Measurements from ENCODE around the gene SCIN. TPM values are rescaled to one million over a fixed set of nuclear protein-coding genes. Genes with fewer than 3 reads are reported as not detected.
"Not testable (repeated sequence)": the region's sequence is repeated elsewhere in the genome, so short reads cannot be mapped to it uniquely, and the experiment has no call there.

SCIN gene
- polyA plus RNA-seq, 3 donors from 2014 or later: not detected

GRCh38 chr7:12637819-12638592 lies 67.5 kb downstream of the SCIN start:
- H3K4me3 Mint-ChIP-seq: peak overlapping the region in 1 of 5 donors; percentile 74
- peak overlapping the region in 4 of 6 donors; percentile 20 to 86 (median 48) for H3K27ac Mint-ChIP-seq
- no peaks in the 10 kb centered on the region for H3K9me3 Mint-ChIP-seq
- H3K4me1 Mint-ChIP-seq: peaks cover 19 to 26% of the 10 kb centered on the region in 2 donors
- no peaks in the 10 kb centered on the region for H3K36me3 Mint-ChIP-seq
- peak in 1 of 3 donors; percentile 4 for DNase-seq
- H3K27me3 Mint-ChIP-seq (ENCODE audit: low read depth in 3 of 3): peaks cover 0 to 4% (median 0%) of the 10 kb centered on the region in 3 donors

GRCh38 chr7:12638851-12639456 lies 68.4 kb downstream of the SCIN start:
- H3K27me3 Mint-ChIP-seq (ENCODE audit: low read depth in 3 of 3): peaks cover 0 to 4% (median 0%) of the 10 kb centered on the region in 3 donors
- no peaks in the 10 kb centered on the region for H3K9me3 Mint-ChIP-seq
- DNase-seq: peak; percentile 19 to 53 (median 32)
- no peaks in the 10 kb centered on the region for H3K36me3 Mint-ChIP-seq
- H3K4me1 Mint-ChIP-seq: peaks cover 11 to 17% of the 10 kb centered on the region in 2 donors
- no peak overlapping the region for H3K27ac Mint-ChIP-seq
- H3K4me3 Mint-ChIP-seq: no peak overlapping the region

DNA sequence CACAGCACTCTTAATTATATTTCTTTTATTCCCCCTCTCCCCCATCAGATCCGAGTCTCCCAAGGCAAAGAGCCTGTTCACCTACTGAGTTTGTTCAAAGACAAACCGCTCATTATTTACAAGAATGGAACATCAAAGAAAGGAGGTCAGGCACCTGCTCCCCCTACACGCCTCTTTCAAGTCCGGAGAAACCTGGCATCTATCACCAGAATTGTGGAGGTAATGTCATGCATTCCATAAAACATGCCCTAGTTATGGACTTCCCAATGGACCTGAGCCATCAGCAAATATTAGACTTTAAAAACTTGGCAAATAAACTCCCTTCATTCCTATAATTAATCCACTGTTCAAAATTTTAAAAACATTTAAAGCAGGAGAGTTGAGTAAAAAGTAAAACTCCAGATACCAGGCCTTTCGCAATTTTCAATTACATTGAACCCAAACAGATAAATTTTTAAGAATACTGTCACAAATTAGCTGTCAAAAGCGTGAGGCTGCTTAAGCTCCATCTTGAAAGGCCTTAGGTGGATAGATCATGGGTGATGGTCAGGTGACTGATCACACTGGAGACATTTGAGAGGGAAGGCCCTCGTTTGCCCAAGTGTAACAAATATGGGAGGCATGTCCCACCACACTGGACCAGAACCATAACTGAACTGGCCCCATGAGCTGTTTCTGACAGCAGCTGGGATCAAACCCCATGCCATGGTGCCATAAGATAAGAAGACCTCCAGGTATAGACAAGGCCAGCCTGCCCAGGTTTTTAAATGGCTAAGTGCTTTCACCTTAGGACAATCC lies 70.0 kb downstream of the SCIN start:
- H3K4me1 Mint-ChIP-seq: peaks cover 11 to 15% of the 10 kb centered on the region in 2 donors
- H3K4me3 Mint-ChIP-seq: no peak overlapping the region
- peaks cover 0 to 4% (median 0%) of the 10 kb centered on the region in 3 donors for H3K27me3 Mint-ChIP-seq (ENCODE audit: low read depth in 3 of 3)
- no peaks in the 10 kb centered on the region for H3K36me3 Mint-ChIP-seq
- no peak for DNase-seq
- no peak overlapping the region for H3K27ac Mint-ChIP-seq
- H3K9me3 Mint-ChIP-seq: no peaks in the 10 kb centered on the region

DNA sequence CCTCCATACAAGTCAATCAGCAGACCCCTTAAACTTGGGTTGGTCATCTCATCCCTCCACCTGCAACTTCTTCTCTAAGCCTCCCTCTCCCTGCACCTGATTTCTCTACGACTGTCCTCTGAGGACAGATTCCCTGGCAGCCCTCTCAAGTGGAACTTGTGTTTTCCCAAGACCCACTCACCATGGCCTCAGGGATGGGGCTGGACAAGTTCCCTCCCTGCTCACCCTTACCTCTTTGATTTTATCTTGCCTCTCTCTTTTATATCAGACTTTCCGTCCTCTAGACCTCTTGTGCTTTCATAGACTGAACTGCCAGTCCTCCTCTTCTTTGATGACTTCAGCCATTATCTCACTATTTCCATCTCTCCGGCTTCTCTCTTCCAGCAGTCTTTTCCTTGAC lies 70.7 kb downstream of the SCIN start:
- no peak for DNase-seq
- Mint-ChIP-seq H3K36me3 (no peaks in the 10 kb centered on the region), H3K27ac (no peak overlapping the region), H3K9me3 (no peaks in the 10 kb centered on the region), H3K4me1 (peaks cover 4 to 8% of the 10 kb centered on the region in 2 donors), H3K27me3 (ENCODE audit: low read depth in 3 of 3) (peaks cover 0 to 4% (median 0%) of the 10 kb centered on the region in 3 donors), H3K4me3 (no peak overlapping the region)

DNA sequence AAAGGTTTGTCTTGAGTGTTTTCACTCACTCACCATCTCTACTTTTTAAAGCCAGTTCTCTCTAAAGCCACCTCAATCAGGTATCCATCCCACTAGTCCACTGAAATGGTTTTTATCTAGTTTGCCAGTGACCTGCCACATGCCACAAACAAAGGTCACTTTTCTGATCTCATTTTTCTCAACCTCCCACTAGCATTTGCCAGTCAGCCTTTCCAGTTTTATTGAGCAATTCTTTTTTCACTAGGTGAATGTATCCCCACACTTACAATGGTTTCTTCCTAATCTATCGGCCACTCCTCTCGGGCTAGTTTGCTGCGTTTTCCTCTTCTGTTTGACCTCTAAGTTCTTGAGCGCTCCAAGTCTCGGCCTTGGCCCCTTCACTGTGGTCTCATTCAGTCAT lies 72.0 kb downstream of the SCIN start:
- H3K36me3 Mint-ChIP-seq: no peaks in the 10 kb centered on the region
- no peak overlapping the region for H3K27ac Mint-ChIP-seq
- DNase-seq: no peak
- peaks cover 4 to 6% of the 10 kb centered on the region in 2 donors for H3K4me1 Mint-ChIP-seq
- H3K9me3 Mint-ChIP-seq: no peaks in the 10 kb centered on the region
- H3K27me3 Mint-ChIP-seq (ENCODE audit: low read depth in 3 of 3): peaks cover 0 to 4% (median 0%) of the 10 kb centered on the region in 3 donors
- H3K4me3 Mint-ChIP-seq: no peak overlapping the region

GRCh38 chr7:12643001-12643643 lies 72.6 kb downstream of the SCIN start:
- Mint-ChIP-seq H3K9me3 (no peaks in the 10 kb centered on the region), H3K36me3 (no peaks in the 10 kb centered on the region), H3K27me3 (ENCODE audit: low read depth in 3 of 3) (peaks cover 0 to 4% (median 0%) of the 10 kb centered on the region in 3 donors), H3K4me3 (no peak overlapping the region), H3K27ac (no peak overlapping the region), H3K4me1 (peaks cover 3 to 6% of the 10 kb centered on the region in 2 donors)
- DNase-seq: no peak

DNA sequence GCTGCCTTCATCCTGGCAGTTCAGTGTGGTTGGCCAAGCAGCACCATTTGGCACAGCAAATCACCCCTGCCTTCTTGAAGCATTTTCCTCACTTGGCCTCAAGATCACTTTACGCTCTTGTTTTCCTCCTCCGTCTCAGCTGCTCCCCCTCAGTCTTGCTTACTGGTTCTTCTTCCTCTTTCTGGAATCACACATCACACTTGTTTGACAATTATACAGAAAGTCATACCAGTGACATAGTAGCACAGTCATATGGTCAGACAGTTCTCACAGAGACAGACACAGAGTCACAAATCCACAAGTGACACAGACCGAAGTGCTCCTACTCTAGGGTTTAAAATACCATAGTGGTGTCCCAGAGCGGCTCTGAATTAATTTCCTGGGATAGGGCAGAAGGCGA lies 73.1 kb downstream of the SCIN start:
- Mint-ChIP-seq H3K27ac (no peak overlapping the region), H3K4me3 (no peak overlapping the region), H3K9me3 (no peaks in the 10 kb centered on the region), H3K4me1 (peaks cover 2 to 6% of the 10 kb centered on the region in 2 donors), H3K27me3 (ENCODE audit: low read depth in 3 of 3) (peaks cover 0 to 4% (median 0%) of the 10 kb centered on the region in 3 donors), H3K36me3 (no peaks in the 10 kb centered on the region)
- no peak for DNase-seq

DNA sequence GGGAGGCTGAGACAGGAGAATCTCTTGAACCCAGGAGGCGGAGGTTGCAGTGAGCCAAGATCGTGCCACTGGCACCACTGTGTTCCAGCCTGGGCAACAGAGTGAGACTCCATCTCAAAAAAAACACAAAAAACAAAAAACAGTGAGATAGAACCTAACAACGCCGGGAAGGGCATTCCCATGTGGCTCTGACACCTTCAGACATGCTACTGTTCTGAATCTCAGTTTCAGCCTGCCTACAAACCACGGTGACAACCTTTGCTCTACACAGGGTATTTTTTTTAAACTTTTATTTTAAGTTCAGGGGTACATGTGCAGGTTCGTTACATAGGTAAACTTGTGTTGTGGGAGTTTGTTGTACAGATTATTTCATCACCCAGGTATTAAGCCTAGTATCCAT lies 74.7 kb downstream of the SCIN start:
- not testable (repeated sequence) for H3K9me3 Mint-ChIP-seq; DNase-seq; H3K27me3 Mint-ChIP-seq (ENCODE audit: low read depth in 3 of 3); H3K27ac Mint-ChIP-seq; H3K4me3 Mint-ChIP-seq; H3K4me1 Mint-ChIP-seq; H3K36me3 Mint-ChIP-seq

DNA sequence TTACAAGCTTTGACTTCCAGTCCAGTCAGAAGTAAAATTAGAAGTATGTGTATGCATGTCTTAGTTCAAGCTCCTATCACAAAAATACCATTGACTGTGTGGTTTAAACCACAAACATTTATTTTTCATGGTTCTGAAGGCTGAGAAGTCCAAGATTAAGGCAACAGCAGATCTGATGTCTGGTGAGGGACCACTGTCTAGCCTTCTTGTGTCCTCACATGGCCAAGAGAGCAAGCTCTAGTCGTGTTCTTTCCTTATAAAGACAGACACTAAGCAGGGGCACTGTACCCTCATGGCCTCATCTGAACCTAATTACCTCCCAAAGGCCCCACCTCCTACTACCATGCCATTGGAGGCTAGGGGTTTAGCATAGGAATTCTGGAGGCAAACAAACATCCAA lies 75.6 kb downstream of the SCIN start:
- no peak overlapping the region for H3K27ac Mint-ChIP-seq
- no peaks in the 10 kb centered on the region for H3K4me1 Mint-ChIP-seq
- no peaks in the 10 kb centered on the region for H3K9me3 Mint-ChIP-seq
- H3K27me3 Mint-ChIP-seq (ENCODE audit: low read depth in 3 of 3): no peaks in the 10 kb centered on the region
- DNase-seq: no peak
- H3K36me3 Mint-ChIP-seq: no peaks in the 10 kb centered on the region
- H3K4me3 Mint-ChIP-seq: no peak overlapping the region

DNA sequence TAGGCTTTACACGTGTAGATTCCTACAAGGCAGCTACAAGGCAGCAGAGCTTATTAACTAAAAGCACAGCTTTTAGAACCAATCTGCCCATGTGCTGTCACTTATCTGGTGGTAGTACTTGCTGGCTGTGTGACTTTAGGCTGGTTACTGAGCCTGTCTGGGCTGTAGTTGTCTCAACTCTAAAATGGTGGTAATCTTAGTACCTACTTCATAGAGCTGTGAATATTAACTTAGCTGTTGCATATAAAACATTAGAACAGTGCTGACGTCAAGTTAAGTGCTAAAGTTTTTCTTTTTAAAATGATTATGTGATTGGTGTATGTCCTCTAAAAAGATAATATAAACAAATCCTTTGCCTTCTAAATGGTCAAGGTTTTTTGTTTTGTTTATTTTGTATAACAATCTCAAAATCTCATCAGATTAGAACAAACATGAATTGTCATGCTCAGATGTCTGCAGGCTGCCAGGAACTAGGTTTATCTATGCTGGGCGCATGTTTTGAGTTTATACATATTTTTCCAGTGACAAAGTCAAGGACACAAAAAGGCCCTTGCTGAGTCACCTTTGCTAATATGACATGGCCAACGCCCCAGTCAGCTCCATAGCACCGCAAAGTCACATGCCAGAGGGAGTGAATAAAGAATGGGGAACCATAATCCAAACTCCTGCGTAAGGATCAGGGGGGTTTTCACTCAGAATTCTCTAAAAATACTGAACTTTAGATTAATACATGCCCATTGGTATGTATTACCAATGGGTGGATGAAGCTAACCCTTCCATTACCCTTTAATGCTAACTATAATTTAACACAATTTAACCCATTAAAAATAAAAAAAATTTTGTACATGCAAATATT lies 77.1 kb downstream of the SCIN start:
- Mint-ChIP-seq H3K4me1 (no peaks in the 10 kb centered on the region), H3K4me3 (no peak overlapping the region), H3K9me3 (no peaks in the 10 kb centered on the region), H3K27me3 (ENCODE audit: low read depth in 3 of 3) (no peaks in the 10 kb centered on the region), H3K36me3 (no peaks in the 10 kb centered on the region), H3K27ac (no peak overlapping the region)
- DNase-seq: no peak

DNA sequence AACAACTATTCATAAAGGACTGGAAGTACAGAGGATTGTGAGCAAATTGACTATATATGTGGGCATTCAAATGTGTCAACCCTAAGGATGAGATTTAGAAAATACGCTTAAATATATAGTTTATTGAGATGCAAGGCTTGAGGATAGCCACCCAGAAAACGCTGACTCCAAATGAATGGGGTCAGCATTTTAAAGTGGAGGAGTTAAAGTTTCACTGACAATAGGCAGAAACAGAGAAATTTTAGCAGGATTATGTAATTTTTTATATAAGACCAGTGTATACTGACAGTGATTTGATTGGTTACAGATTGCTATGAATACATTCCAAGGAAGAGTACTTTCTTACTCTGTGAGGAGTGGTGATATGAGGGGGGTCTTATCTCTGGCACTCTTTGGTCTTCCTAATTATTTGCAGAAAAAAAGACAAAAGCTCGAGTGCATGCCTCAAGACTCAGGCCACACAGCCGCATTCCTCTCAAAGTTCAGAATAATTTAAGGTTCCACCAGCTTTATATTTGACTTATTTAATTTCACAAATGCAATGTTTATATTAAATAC lies 78.3 kb downstream of the SCIN start:
- no peaks in the 10 kb centered on the region for H3K27me3 Mint-ChIP-seq (ENCODE audit: low read depth in 3 of 3)
- no peak overlapping the region for H3K4me3 Mint-ChIP-seq
- no peak overlapping the region for H3K27ac Mint-ChIP-seq
- H3K36me3 Mint-ChIP-seq: no peaks in the 10 kb centered on the region
- no peaks in the 10 kb centered on the region for H3K9me3 Mint-ChIP-seq
- H3K4me1 Mint-ChIP-seq: no peaks in the 10 kb centered on the region
- DNase-seq: no peak

GRCh38 chr7:12649348-12649747 lies 78.8 kb downstream of the SCIN start:
- H3K4me3 Mint-ChIP-seq: no peak overlapping the region
- no peaks in the 10 kb centered on the region for H3K36me3 Mint-ChIP-seq
- no peaks in the 10 kb centered on the region for H3K9me3 Mint-ChIP-seq
- no peaks in the 10 kb centered on the region for H3K4me1 Mint-ChIP-seq
- H3K27ac Mint-ChIP-seq: no peak overlapping the region
- DNase-seq: no peak
- H3K27me3 Mint-ChIP-seq (ENCODE audit: low read depth in 3 of 3): no peaks in the 10 kb centered on the region

- Mint-ChIP-seq H3K27me3 (ENCODE audit: low read depth in 3 of 3) (no peaks in the 10 kb centered on the region), H3K9me3 (no peaks in the 10 kb centered on the region), H3K36me3 (no peaks in the 10 kb centered on the region), H3K4me1 (no peaks in the 10 kb centered on the region), H3K27ac (no peak overlapping the region), H3K4me3 (no peak overlapping the region)
- no peak for DNase-seq
Observed at GRCh38 chr7:12650080-12650479, 79.6 kb downstream of the SCIN start.

Data from immature natural killer cell (primary cell).